Caco-2 (cell line): ENCODE data around the gene INSYN1. TPM values are rescaled to one million over a fixed set of nuclear protein-coding genes. Genes with fewer than 3 reads are reported as not detected.
"Not testable (repeated sequence)": the region's sequence is repeated elsewhere in the genome, so short reads cannot be mapped to it uniquely, and the experiment has no call there.

Experiments used
- BruUV-seq: library from RNA; stranded (reverse); fragments of 400-500 nt; replicated peaks from 2 replicates; lab custom pipeline; 2021; lab: Mats Ljungman, UMichigan
- CTCF ChIA-PET: fragments of 300-600 bp; sonication (Branson Sonifier 250); formaldehyde crosslinking; loops from one replicate; lab custom pipeline; 2022; ENCODE audit warnings: antibody characterized with exemption; lab: Charles Lee
- POLR2A ChIA-PET: fragments of 300-600 bp; sonication (Branson Sonifier 250); formaldehyde crosslinking; loops from one replicate; lab custom pipeline; 2022; ENCODE audit warnings: antibody characterized with exemption; lab: Charles Lee
- DNase-seq, 2 experiments: peaks; one replicate each; pipeline versions ENCODE4 v3.0.0 to v3.0.0-alpha.2; 2020 to 2022
- H3K27me3 ChIP-seq: replicated peaks from 2 replicates; pipeline ENCODE4 v1.6.0; 2011; ENCODE audit warnings: low read length; ENCODE audit not compliant: control insufficient read depth, insufficient read depth
- H3K36me3 ChIP-seq: 2 replicates; pipeline ENCODE4 v1.5.1; 2011; ENCODE audit warnings: low read length; ENCODE audit not compliant: control insufficient read depth, insufficient read depth
- H3K4me1 ChIP-seq: fragments of 250-450 bp; sonication (Bioruptor Pico); 2 replicates; pipeline ENCODE4 v1.5.1; 2020; ENCODE audit warnings: mild to moderate bottlenecking
- H3K4me3 ChIP-seq: 2 replicates; pipeline ENCODE4 v1.5.1; 2011; ENCODE audit warnings: low read depth, mild to moderate bottlenecking, control low read depth, low read length
- H3K9me3 ChIP-seq: fragments of 250-450 bp; sonication (Bioruptor Pico); 2 replicates; pipeline ENCODE4 v1.5.1; 2020; ENCODE audit warnings: mild to moderate bottlenecking, moderate library complexity
- H3K27ac Mint-ChIP-seq: one replicate; pipeline ENCODE4 v1.8.0; 2022; ENCODE audit warnings: mixed read lengths; ENCODE audit not compliant: unreplicated experiment
- H3K27me3 Mint-ChIP-seq: one replicate; pipeline ENCODE4 v1.8.0; 2022; ENCODE audit warnings: mixed read lengths; ENCODE audit not compliant: insufficient read depth, unreplicated experiment
- H3K36me3 Mint-ChIP-seq: one replicate; pipeline ENCODE4 v1.8.0; 2022; ENCODE audit warnings: mild to moderate bottlenecking, mixed read lengths; ENCODE audit not compliant: insufficient read depth, unreplicated experiment
- H3K4me1 Mint-ChIP-seq: one replicate; pipeline ENCODE4 v1.8.0; 2022; ENCODE audit warnings: low read depth, mixed read lengths; ENCODE audit not compliant: unreplicated experiment
- H3K4me3 Mint-ChIP-seq: one replicate; pipeline ENCODE4 v1.8.0; 2022; ENCODE audit warnings: mild to moderate bottlenecking, moderate library complexity, mixed read lengths; ENCODE audit not compliant: unreplicated experiment
- H3K9me3 Mint-ChIP-seq: one replicate; pipeline ENCODE4 v1.8.0; 2022; ENCODE audit warnings: mixed read lengths; ENCODE audit not compliant: unreplicated experiment
- intact Hi-C: fragments of 100-400 bp; cut with micrococcal nuclease; formaldehyde crosslinking; loops from one replicate; pipeline ENCODE4 v1.10.0; 2022; ENCODE audit not compliant: unreplicated experiment
- total RNA-seq: library from RNA; stranded (reverse); gene quantifications from 2 replicates; pipeline ENCODE4 v1.2.3, GENCODE V29; 2022
- TF ChIP-seq, protein P1 (sequence below), 2 experiments: fragments of 200-600 bp in 1 of 2; IDR thresholded peaks; 1 replicate in 1 of 2; 2 replicates in 1 of 2; pipeline versions ENCODE4 v1.5.1 to v1.8.0; 2011 to 2022; ENCODE audit warnings: antibody characterized with exemption in 1 of 2, control low read depth in 1 of 2, inconsistent platforms in 1 of 2, low read depth in 1 of 2, low read length in 1 of 2, mild to moderate bottlenecking in 1 of 2, moderate library complexity in 1 of 2; ENCODE audit not compliant: insufficient read depth in 1 of 2, severe bottlenecking in 1 of 2, unreplicated experiment in 1 of 2

INSYN1 gene
- total RNA-seq, 1 experiment from 2014 or later = 0.41 TPM

DNA sequence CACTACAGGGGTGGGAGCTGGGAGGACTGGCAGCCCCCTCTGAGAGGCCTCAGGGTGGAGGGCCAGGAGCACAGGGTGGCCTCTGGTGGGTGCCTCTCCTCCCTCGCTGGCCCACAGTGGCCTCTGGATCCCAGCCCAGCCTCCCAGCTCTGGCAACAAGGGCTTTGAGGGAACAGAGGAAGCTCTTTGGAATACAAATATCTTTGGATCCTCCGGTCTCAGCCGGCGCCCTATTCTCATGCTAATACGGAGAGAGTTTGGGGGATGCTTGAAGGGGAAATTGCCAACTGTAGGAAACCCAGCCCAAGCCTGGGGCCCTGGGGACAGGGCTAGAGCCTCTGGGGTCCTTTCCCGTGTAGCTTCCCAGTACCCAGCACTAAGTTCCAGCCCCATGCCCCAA, 33.4 kb upstream of the INSYN1 start:
- TF ChIP-seq, protein P1, sequence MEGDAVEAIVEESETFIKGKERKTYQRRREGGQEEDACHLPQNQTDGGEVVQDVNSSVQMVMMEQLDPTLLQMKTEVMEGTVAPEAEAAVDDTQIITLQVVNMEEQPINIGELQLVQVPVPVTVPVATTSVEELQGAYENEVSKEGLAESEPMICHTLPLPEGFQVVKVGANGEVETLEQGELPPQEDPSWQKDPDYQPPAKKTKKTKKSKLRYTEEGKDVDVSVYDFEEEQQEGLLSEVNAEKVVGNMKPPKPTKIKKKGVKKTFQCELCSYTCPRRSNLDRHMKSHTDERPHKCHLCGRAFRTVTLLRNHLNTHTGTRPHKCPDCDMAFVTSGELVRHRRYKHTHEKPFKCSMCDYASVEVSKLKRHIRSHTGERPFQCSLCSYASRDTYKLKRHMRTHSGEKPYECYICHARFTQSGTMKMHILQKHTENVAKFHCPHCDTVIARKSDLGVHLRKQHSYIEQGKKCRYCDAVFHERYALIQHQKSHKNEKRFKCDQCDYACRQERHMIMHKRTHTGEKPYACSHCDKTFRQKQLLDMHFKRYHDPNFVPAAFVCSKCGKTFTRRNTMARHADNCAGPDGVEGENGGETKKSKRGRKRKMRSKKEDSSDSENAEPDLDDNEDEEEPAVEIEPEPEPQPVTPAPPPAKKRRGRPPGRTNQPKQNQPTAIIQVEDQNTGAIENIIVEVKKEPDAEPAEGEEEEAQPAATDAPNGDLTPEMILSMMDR (IDR thresholded peaks at IDR 0.05; ENCODE audit: insufficient read depth in 1 of 2, low read depth in 1 of 2, low read length in 1 of 2, severe bottlenecking in 1 of 2, unreplicated experiment in 1 of 2) = no peak
- H3K4me1 Mint-ChIP-seq = no peaks in the 10 kb centered on the region

DNA sequence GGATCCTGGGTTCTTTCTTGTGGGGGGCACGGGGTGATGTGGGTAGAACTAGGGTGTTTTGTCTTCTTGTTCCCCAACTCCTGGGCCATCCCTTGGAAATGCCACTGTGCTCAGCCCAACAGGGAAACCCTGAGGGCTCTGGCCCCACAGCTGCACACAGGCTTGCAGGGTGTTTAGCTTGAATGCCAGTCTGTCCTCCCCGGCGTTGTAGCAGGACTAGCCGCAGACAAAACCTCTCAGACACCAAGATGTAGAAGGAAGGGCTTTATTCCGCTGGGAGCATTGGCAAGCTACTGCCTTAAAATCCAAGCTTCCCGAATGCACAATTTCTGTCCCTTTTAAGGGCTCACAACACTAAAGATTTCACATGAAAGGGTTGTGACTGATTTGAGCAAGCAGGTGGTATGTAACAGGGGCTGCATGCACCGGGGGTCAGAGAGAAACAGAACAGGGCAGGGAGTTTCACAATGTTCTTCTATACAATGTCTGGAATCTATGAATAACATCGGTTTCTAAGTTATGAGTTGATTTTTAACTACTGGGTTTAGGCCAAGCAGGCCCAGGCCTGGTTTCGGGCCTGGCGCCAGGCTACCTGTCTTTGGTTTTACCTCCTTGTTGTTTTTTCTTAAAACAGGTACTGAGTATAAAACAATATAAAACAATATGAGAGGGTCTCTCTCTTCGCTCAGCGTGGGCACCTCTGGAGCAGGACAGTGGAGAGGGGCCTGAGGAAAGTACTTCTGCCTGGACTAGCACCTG, 32.3 kb upstream of the INSYN1 start:
- H3K4me3 Mint-ChIP-seq, CTCF ChIA-PET, H3K27ac Mint-ChIP-seq, H3K9me3 Mint-ChIP-seq, H3K4me1 ChIP-seq, H3K4me3 ChIP-seq, H3K4me1 Mint-ChIP-seq, BruUV-seq, DNase-seq, H3K36me3 Mint-ChIP-seq, H3K27me3 ChIP-seq, POLR2A ChIA-PET, intact Hi-C loops, H3K36me3 ChIP-seq, H3K9me3 ChIP-seq: not testable (repeated sequence)
- H3K27me3 Mint-ChIP-seq = peaks cover 13% of the 10 kb centered on the region

More for the DNA sequence above, 33.4 kb upstream of the INSYN1 start:
- no peaks in the 10 kb centered on the region for H3K36me3 Mint-ChIP-seq
- peaks cover 13% of the 10 kb centered on the region for H3K27me3 Mint-ChIP-seq
- BruUV-seq = no TSS peak
- no peaks in the 10 kb centered on the region for H3K9me3 Mint-ChIP-seq
- no peak overlapping the region for H3K27ac Mint-ChIP-seq
- H3K36me3 ChIP-seq = no peaks in the 10 kb centered on the region
- ChIA-PET POLR2A (no interaction called here), CTCF (no interaction called here)
- no peaks in the 10 kb centered on the region for H3K9me3 ChIP-seq
- no peaks in the 10 kb centered on the region for H3K27me3 ChIP-seq
- H3K4me1 ChIP-seq = no peaks in the 10 kb centered on the region
- H3K4me3 Mint-ChIP-seq = no peak overlapping the region
- intact Hi-C loops = no loop called here
- no peak overlapping the region for H3K4me3 ChIP-seq
- no peak for DNase-seq

DNA sequence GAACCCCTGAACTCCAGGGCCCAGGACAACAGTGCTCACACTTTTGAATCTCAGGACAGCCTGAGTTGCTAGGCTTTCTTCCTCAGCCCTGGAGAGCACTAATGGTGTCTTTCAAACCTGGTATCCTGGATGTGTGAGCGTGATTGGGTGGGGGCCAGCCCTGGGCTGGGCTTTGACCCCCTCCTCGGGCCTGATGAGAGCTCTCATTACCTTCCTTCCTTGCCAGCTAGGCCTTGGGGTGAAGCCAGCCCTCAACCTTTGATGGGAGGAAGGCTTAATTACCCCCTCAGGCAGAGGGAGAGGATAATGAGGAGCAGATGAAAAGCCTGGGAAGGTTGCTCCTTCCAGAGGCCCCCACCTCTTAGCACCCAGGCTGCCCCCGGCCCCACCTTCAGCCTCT, 31.1 kb upstream of the INSYN1 start:
- ChIA-PET POLR2A (no interaction called here), CTCF (no interaction called here)
- H3K36me3 ChIP-seq = no peaks in the 10 kb centered on the region
- Mint-ChIP-seq H3K4me3 (no peak overlapping the region), H3K27ac (no peak overlapping the region), H3K36me3 (no peaks in the 10 kb centered on the region), H3K4me1 (no peaks in the 10 kb centered on the region), H3K27me3 (peaks cover 8% of the 10 kb centered on the region), H3K9me3 (no peaks in the 10 kb centered on the region)
- DNase-seq = no peak
- H3K4me3 ChIP-seq = no peak overlapping the region
- H3K27me3 ChIP-seq = no peaks in the 10 kb centered on the region
- TF ChIP-seq, protein P1 (IDR thresholded peaks at IDR 0.05; ENCODE audit: insufficient read depth in 1 of 2, low read depth in 1 of 2, low read length in 1 of 2, severe bottlenecking in 1 of 2, unreplicated experiment in 1 of 2) = no peak
- BruUV-seq = no TSS peak
- no peaks in the 10 kb centered on the region for H3K4me1 ChIP-seq
- no peaks in the 10 kb centered on the region for H3K9me3 ChIP-seq
- intact Hi-C loops = no loop called here
